GM12878 (cell line): ENCODE data around the gene LRBA. TPM values are rescaled to one million over a fixed set of nuclear protein-coding genes. Genes with fewer than 3 reads are reported as not detected.

Source experiments
- ATAC-seq: fragments of 200-7000 bp; cut with Tn5 transposase; 3 replicates; pipeline ENCODE4 v1.9.1; 2020; ENCODE audit warnings: mild to moderate bottlenecking, moderate library complexity
- BruUV-seq: library from RNA; stranded (reverse); fragments of 400-500 nt; replicated peaks from 2 replicates; lab custom pipeline; 2021; lab: Mats Ljungman, UMichigan
- CTCF ChIA-PET: fragments of 300-600 bp; sonication (Branson Sonifier 250); formaldehyde crosslinking; extraction: SDS; loops from one replicate; lab custom pipeline; 2021; ENCODE audit warnings: inconsistent platforms; lab: Yijun Ruan, JAX
- POLR2A ChIA-PET: fragments of 350-600 bp; formaldehyde crosslinking; extraction: SDS; loops from one replicate; lab custom pipeline; 2021; ENCODE audit warnings: inconsistent platforms; lab: Charles Lee
- RAD21 ChIA-PET: fragments of 300-600 bp; sonication (Branson Sonifier 250); formaldehyde crosslinking; loops from one replicate; lab custom pipeline; 2023; ENCODE audit warnings: antibody characterized with exemption; ENCODE audit not compliant: unreplicated experiment; lab: Charles Lee
- SMC1A ChIA-PET: fragments of 300-600 bp; sonication (Branson Sonifier 250); formaldehyde crosslinking; loops from one replicate; lab custom pipeline; 2023; ENCODE audit not compliant: unreplicated experiment, uncharacterized antibody; lab: Charles Lee
- DNase-seq: peaks from one replicate; pipeline ENCODE4 v3.0.0-alpha.2; 2011; ENCODE audit warnings: low read depth, low spot score
- FAIRE-seq: peaks from 3 replicates; lab custom pipeline; 2011; peaks lifted over from hg19 to GRCh38; lab: Jason Lieb, UNC
- H2AFZ ChIP-seq: 2 replicates; pipeline ENCODE4 v1.6.0; 2011; ENCODE audit warnings: low read depth, low read length, control low read depth; ENCODE audit not compliant: control insufficient read depth
- H3K27ac ChIP-seq: 2 replicates; pipeline ENCODE4 v1.5.1; 2011; ENCODE audit warnings: control low read depth; ENCODE audit not compliant: control insufficient read depth, insufficient read depth
- H3K27me3 ChIP-seq, 2 experiments: replicated peaks in 1 of 2; 2 replicates each; pipeline versions ENCODE4 v1.6.0 to v1.6.1; 2011; ENCODE audit warnings: low read length in 1 of 2; ENCODE audit not compliant: control insufficient read depth in 2 of 2, insufficient read depth in 2 of 2
- H3K36me3 ChIP-seq, 2 experiments: 2 replicates each; pipeline ENCODE4 v1.5.1; 2011; ENCODE audit warnings: low read length in 1 of 2; ENCODE audit not compliant: control insufficient read depth in 2 of 2, insufficient read depth in 2 of 2
- H3K4me1 ChIP-seq: 2 replicates; pipeline ENCODE4 v1.6.1; 2011; ENCODE audit warnings: mild to moderate bottlenecking, low read length, moderate library complexity, mixed read lengths; ENCODE audit not compliant: control insufficient read depth, insufficient read depth
- H3K4me2 ChIP-seq: 2 replicates; pipeline ENCODE4 v1.6.0; 2011; ENCODE audit warnings: control low read depth; ENCODE audit not compliant: control insufficient read depth, insufficient read depth
- H3K4me3 ChIP-seq: fragments of 200-600 bp; sonication (generic); 2 replicates; pipeline ENCODE4 v1.5.1; 2016
- H3K79me2 ChIP-seq: 2 replicates; pipeline ENCODE4 v1.6.0; 2011; ENCODE audit warnings: low read length; ENCODE audit not compliant: control insufficient read depth, insufficient read depth
- H3K9ac ChIP-seq: 2 replicates; pipeline ENCODE4 v1.8.0; 2011; ENCODE audit warnings: low read length, control low read depth, mixed read lengths; ENCODE audit not compliant: control insufficient read depth, insufficient read depth
- H3K9me3 ChIP-seq: replicated peaks from 3 replicates; pipeline ENCODE4 v1.5.1; 2011; ENCODE audit warnings: mild to moderate bottlenecking, low read length; ENCODE audit not compliant: control insufficient read depth, insufficient read depth
- H4K20me1 ChIP-seq: 2 replicates; pipeline ENCODE4 v1.6.0; 2011; ENCODE audit not compliant: control insufficient read depth, insufficient read depth
- ETV6 ChIP-seq, 2 experiments: fragments of 450-650 bp in 1 of 2; IDR thresholded peaks in 1 of 2; conservative IDR thresholded peaks in 1 of 2; 2 replicates each; pipeline ENCODE4 v1.6.1; 2014; ENCODE audit warnings: antibody characterized with exemption in 1 of 2, borderline replicate concordance in 1 of 2, low read depth in 1 of 2, mild to moderate bottlenecking in 1 of 2, moderate library complexity in 1 of 2
- MLLT1 ChIP-seq: fragments of 450-650 bp; IDR thresholded peaks from 2 replicates; pipeline ENCODE4 v1.6.1; 2016; ENCODE audit warnings: mild to moderate bottlenecking
- MTA3 ChIP-seq: IDR thresholded peaks from 2 replicates; pipeline ENCODE4 v1.6.1; 2012; ENCODE audit warnings: low read length, inconsistent platforms, borderline replicate concordance
- PKNOX1 ChIP-seq: fragments of 450-650 bp; IDR thresholded peaks from 2 replicates; pipeline ENCODE4 v1.6.1; 2016; ENCODE audit warnings: mild to moderate bottlenecking
- RUNX3 ChIP-seq: IDR thresholded peaks from 2 replicates; pipeline ENCODE4 v1.6.1; 2012; ENCODE audit warnings: low read length, inconsistent platforms
- SMAD5 ChIP-seq: IDR thresholded peaks from 2 replicates; pipeline ENCODE4 v1.6.1; 2016; ENCODE audit warnings: antibody characterized with exemption, low read depth
- SP1 ChIP-seq: IDR thresholded peaks from one replicate; pipeline ENCODE4 v1.6.1; 2011; ENCODE audit warnings: low read depth, low read length
- YBX1 ChIP-seq: fragments of 450-650 bp; IDR thresholded peaks from 2 replicates; pipeline ENCODE4 v1.6.1; 2016; ENCODE audit warnings: antibody characterized with exemption
- ZBTB11 ChIP-seq: fragments of 450-650 bp; formaldehyde crosslinking; IDR thresholded peaks from 2 replicates; pipeline ENCODE4 v1.5.0; 2022; ENCODE audit warnings: mild to moderate bottlenecking, missing genetic modification characterization
- WGBS: methylation state at CpG from one replicate; pipeline ENCODE4 v1.1.6; 2016; ENCODE audit warnings: low lambda C conversion rate; ENCODE audit not compliant: insufficient replicate concordance, insufficient coverage; ENCODE audit errors: missing lambda C conversion rate; 5-methylcytosine and 5-hydroxymethylcytosine counted together
- in situ Hi-C: fragments of 300-500 bp; cut with MboI; formaldehyde crosslinking; loops from 9 replicates; pipeline ENCODE4 v1.14.3; 2018; ENCODE audit warnings: mixed read lengths
- intact Hi-C: fragments of 100-400 bp; cut with micrococcal nuclease; formaldehyde crosslinking; loops from one replicate; pipeline ENCODE4 v1.14.2; 2022; ENCODE audit not compliant: unreplicated experiment
- polyA plus RNA-seq, 11 experiments: library from polyadenylated mRNA; depleted of rRNA in 4 of 11; unstranded in 6 of 11; stranded (reverse) in 5 of 11; fragments of >200 nt; fragmentation: Nextera tagmentation in 4 of 11; fragmentation: Illumina TruSeq in 1 of 11; extraction: Ambion mirVana in 4 of 11; extraction: Trizol in 1 of 11; gene quantifications; 1 replicate in 1 of 11; 2 replicates in 10 of 11; pipeline versions ENCODE4 v1.2.1 to v1.2.3, GENCODE V29; 2011 to 2016; ENCODE audit warnings: inconsistent platforms in 2 of 11, missing spikeins in 2 of 11, low read depth in 1 of 11
- total RNA-seq, 4 experiments: library from RNA; depleted of rRNA in 3 of 4; stranded (reverse); fragments of >200 nt in 3 of 4; fragmentation: Illumina TruSeq in 1 of 4; extraction: Trizol in 1 of 4; gene quantifications; 2 replicates each; pipeline versions ENCODE4 v1.2.1 to v1.2.3, GENCODE V29; 2013 to 2021

The LRBA gene
- total and polyA plus RNA-seq, 10 of the 15 experiments (the other 5 are each of a cell fraction or from before 2014, with no cell fraction given) = 20.3 to 93.4 (median 55.0) TPM

- no peak for TF ChIP-seq PKNOX1
- TF ChIP-seq, all 136 proteins: peak for 0
Measured at GRCh38 chr4:150577796-150578195, 437.3 kb downstream of the LRBA start (continued).

GRCh38 chr4:150574678-150575077 is 440.4 kb downstream of the LRBA start:
- Histone ChIP-seq H3K27me3 (no peaks in the 10 kb centered on the region), H3K4me3 (no peak overlapping the region), H3K9ac (no peak overlapping the region), H3K4me1 (no peaks in the 10 kb centered on the region), H2AFZ (no peak overlapping the region), H3K4me2 (no peak overlapping the region), H3K9me3 (no peaks in the 10 kb centered on the region; the same call in 2 of the 3 replicates), H3K36me3 (no peaks in the 10 kb centered on the region), H3K27ac (no peak overlapping the region), H4K20me1 (no peaks in the 10 kb centered on the region), H3K79me2 (no peaks in the 10 kb centered on the region)
- ChIA-PET CTCF (interaction anchor here (0.5 to 1.0 kb wide), 2 partner anchors 9 to 62 kb away, joined by 3 to 4 read pairs; no protein-coding TSS in a partner anchor), SMC1A (interaction anchor here (0.6 to 2.5 kb wide), 8 partner anchors 10 to 227 kb away, joined by 3 to 9 read pairs (median 4); no protein-coding TSS in a partner anchor), POLR2A (no interaction called here), RAD21 (no interaction called here)
- TF ChIP-seq MLLT1 = no peak
- TF ChIP-seq YBX1 = no peak
- TF ChIP-seq RUNX3 = no peak
- no peak for TF ChIP-seq MTA3
- TF ChIP-seq SMAD5 = no peak
- no peak for TF ChIP-seq ETV6 (conservative IDR thresholded peaks at IDR 0.05 in 1 of 2, IDR thresholded peaks at IDR 0.05 in 1 of 2; ENCODE audit: borderline replicate concordance in 1 of 2, low read depth in 1 of 2)
- TF ChIP-seq ZBTB11 = no peak
- TF ChIP-seq SP1 = no peak
- FAIRE-seq = no peak
- WGBS = 92% methylated on average over 3 of the region's 3 CpGs
- ATAC-seq = no peak
- BruUV-seq = no TSS peak
- intact Hi-C loops = no loop called here
- in situ Hi-C loops = no loop called here
- DNase-seq = no peak
